ENCODE results near the gene IQSEC2.

Gene IQSEC2

GRCh38 chrX:53305219-53305995 is 24.0 kb upstream of the IQSEC2 start:
- no peak for DNase-seq (ENCODE audit: low spot score)

- DNase-seq (ENCODE audit: low spot score) = no peak
These were observed 21.8 kb upstream of the IQSEC2 start for GRCh38 chrX:53303195-53303594.

GRCh38 chrX:53300157-53300556 is 18.8 kb upstream of the IQSEC2 start:
- DNase-seq (ENCODE audit: low spot score) = no peak

- peak; percentile 40 for DNase-seq (ENCODE audit: low spot score)
These were observed 12.8 kb upstream of the IQSEC2 start for GRCh38 chrX:53294024-53294648.

GRCh38 chrX:53291596-53291995 is 10.2 kb upstream of the IQSEC2 start:
- DNase-seq (ENCODE audit: low spot score) = no peak

GRCh38 chrX:53290441-53291041 is 9.2 kb upstream of the IQSEC2 start:
- DNase-seq (ENCODE audit: low spot score) = no peak

GRCh38 chrX:53288189-53288588 is 6.8 kb upstream of the IQSEC2 start:
- no peak for DNase-seq (ENCODE audit: low spot score)

- DNase-seq (ENCODE audit: low spot score) = peak; percentile 91
These were observed 6.2 kb upstream of the IQSEC2 start for GRCh38 chrX:53287493-53288138.

GRCh38 chrX:53286171-53286570 is 4.8 kb upstream of the IQSEC2 start:
- no peak for DNase-seq (ENCODE audit: low spot score)

GRCh38 chrX:53285591-53285990 is 4.2 kb upstream of the IQSEC2 start:
- DNase-seq (ENCODE audit: low spot score) = no peak

- peak; percentile 74 for DNase-seq (ENCODE audit: low spot score)
These were observed 3.5 kb upstream of the IQSEC2 start for GRCh38 chrX:53284684-53285447.

- no peak for DNase-seq (ENCODE audit: low spot score)
These were observed 2.2 kb upstream of the IQSEC2 start for GRCh38 chrX:53283567-53283966.

- no peak for DNase-seq (ENCODE audit: low spot score)
These were observed 1.7 kb upstream of the IQSEC2 start for GRCh38 chrX:53283099-53283498.

GRCh38 chrX:53281963-53282695 is 745 bp upstream of the IQSEC2 start:
- no peak for DNase-seq (ENCODE audit: low spot score)

GRCh38 chrX:53280331-53281320 is 758 bp downstream of the IQSEC2 start:
- peak; percentile 31 for DNase-seq (ENCODE audit: low spot score)

GRCh38 chrX:53279296-53280237 is 1.8 kb downstream of the IQSEC2 start:
- no peak for DNase-seq (ENCODE audit: low spot score)

- no peak for DNase-seq (ENCODE audit: low spot score)
These were observed 8.5 kb downstream of the IQSEC2 start for GRCh38 chrX:53272808-53273337.

GRCh38 chrX:53269536-53270107 is 11.8 kb downstream of the IQSEC2 start:
- DNase-seq (ENCODE audit: low spot score) = no peak

All from AG08395 (cell line).